H1 (cell line): ENCODE measurements around the gene WDCP. TPM values are rescaled to one million over a fixed set of nuclear protein-coding genes. Genes with fewer than 3 reads are reported as not detected.

Source experiments
- CTCF ChIA-PET: fragments of 300-600 bp; sonication (Branson Sonifier 250); formaldehyde crosslinking; loops from one replicate; lab custom pipeline; 2021; ENCODE audit not compliant: partially characterized antibody; lab: Charles Lee
- POLR2A ChIA-PET: fragments of 300-600 bp; sonication (Branson Sonifier 250); formaldehyde crosslinking; loops from one replicate; lab custom pipeline; 2021; ENCODE audit warnings: inconsistent platforms; ENCODE audit not compliant: partially characterized antibody; lab: Charles Lee
- DNase-seq, 2 experiments: peaks; one replicate each; pipeline versions ENCODE4 v3.0.0 to v3.0.0-alpha.2; 2010 to 2022; ENCODE audit warnings: low spot score in 2 of 2, low read depth in 1 of 2, mixed read lengths in 1 of 2
- FAIRE-seq: peaks from 2 replicates; lab custom pipeline; 2011; peaks lifted over from hg19 to GRCh38; lab: Jason Lieb, UNC
- H2AFZ ChIP-seq: 2 replicates; pipeline ENCODE4 v1.8.1; 2012; ENCODE audit warnings: low read length, inconsistent platforms
- H2AK5ac ChIP-seq: 2 replicates; pipeline ENCODE4 v1.6.1; 2013; ENCODE audit warnings: low read depth, low read length
- H2BK120ac ChIP-seq: replicated peaks from 2 replicates; pipeline ENCODE3; 2013; ENCODE audit warnings: low read depth, low read length, inconsistent platforms
- H2BK12ac ChIP-seq: 2 replicates; pipeline ENCODE4 v1.6.1; 2013; ENCODE audit warnings: low read depth, low read length
- H2BK15ac ChIP-seq: 2 replicates; pipeline ENCODE4 v1.6.1; 2013; ENCODE audit warnings: low read length
- H2BK20ac ChIP-seq: 2 replicates; pipeline ENCODE4 v1.6.1; 2013; ENCODE audit warnings: low read length
- H2BK5ac ChIP-seq: 2 replicates; pipeline ENCODE4 v1.6.1; 2013; ENCODE audit warnings: low read depth, low read length
- H3K14ac ChIP-seq: 2 replicates; pipeline ENCODE4 v1.6.1; 2013; ENCODE audit warnings: inconsistent platforms; ENCODE audit not compliant: insufficient read length
- H3K18ac ChIP-seq: 2 replicates; pipeline ENCODE4 v1.6.1; 2013; ENCODE audit warnings: low read length; ENCODE audit errors: extremely low read depth
- H3K23ac ChIP-seq: 2 replicates; pipeline ENCODE4 v1.6.1; 2013; ENCODE audit warnings: inconsistent platforms; ENCODE audit not compliant: insufficient read length
- H3K23me2 ChIP-seq: 2 replicates; pipeline ENCODE4 v1.6.1; 2013; ENCODE audit warnings: low read depth, low read length
- H3K27ac ChIP-seq: 2 replicates; pipeline ENCODE4 v1.6.1; 2011; ENCODE audit warnings: low read depth, low read length, inconsistent platforms
- H3K27me3 ChIP-seq, 4 experiments: replicated peaks in 1 of 4; 1 replicate in 1 of 4; 2 replicates in 3 of 4; pipeline versions ENCODE4 v1.6.1 to v1.8.1; 2011 to 2013; ENCODE audit warnings: low read length in 3 of 4, mild to moderate bottlenecking in 3 of 4, inconsistent platforms in 2 of 4, mixed read lengths in 2 of 4, moderate library complexity in 1 of 4; ENCODE audit not compliant: control insufficient read depth in 3 of 4, insufficient read depth in 3 of 4; ENCODE audit errors: extremely low read depth in 1 of 4
- H3K36me3 ChIP-seq, 4 experiments: 2 replicates each; pipeline versions ENCODE4 v1.6.1 to v1.8.1; 2011 to 2013; ENCODE audit warnings: mild to moderate bottlenecking in 4 of 4, low read length in 3 of 4, moderate library complexity in 2 of 4, control low read depth in 1 of 4, inconsistent platforms in 1 of 4; ENCODE audit not compliant: insufficient read depth in 4 of 4, control insufficient read depth in 2 of 4
- H3K4ac ChIP-seq: replicated peaks from 2 replicates; pipeline ENCODE3; 2013; ENCODE audit warnings: low read length, low read depth, mixed read lengths, inconsistent platforms; ENCODE audit not compliant: insufficient read length
- H3K4me1 ChIP-seq, 4 experiments: replicated peaks in 1 of 4; 1 replicate in 1 of 4; 2 replicates in 3 of 4; pipeline versions ENCODE4 v1.6.1 to v1.8.1; 2011 to 2013; ENCODE audit warnings: low read length in 3 of 4, inconsistent platforms in 2 of 4, mixed read lengths in 1 of 4; ENCODE audit not compliant: insufficient read depth in 4 of 4, control insufficient read depth in 3 of 4
- H3K4me2 ChIP-seq, 2 experiments: 2 replicates each; pipeline versions ENCODE4 v1.6.1 to v1.8.1; 2011 to 2013; ENCODE audit warnings: low read depth in 2 of 2, low read length in 2 of 2, control low read depth in 1 of 2, inconsistent platforms in 1 of 2, mild to moderate bottlenecking in 1 of 2; ENCODE audit not compliant: insufficient read depth in 1 of 2
- H3K4me3 ChIP-seq, 4 experiments: fragments of 200-600, 300-600 bp in 1 of 4; sonication (generic), shearing (Covaris generic), sonication (Bioruptor Twin) in 1 of 4; 2 replicates each; pipeline versions ENCODE4 v1.5.1 to v1.8.1; 2011 to 2016; ENCODE audit warnings: low read length in 4 of 4, low read depth in 3 of 4, control low read depth in 2 of 4, inconsistent platforms in 2 of 4, mild to moderate bottlenecking in 2 of 4, mixed read lengths in 1 of 4, moderate library complexity in 1 of 4; ENCODE audit not compliant: insufficient read depth in 2 of 4; ENCODE audit errors: extremely low read depth in 1 of 4
- H3K56ac ChIP-seq: replicated peaks from 2 replicates; pipeline ENCODE3; 2013; ENCODE audit warnings: low read depth, mild to moderate bottlenecking, mixed read lengths, low read length, inconsistent platforms; ENCODE audit not compliant: insufficient read length
- H3K79me1 ChIP-seq: 2 replicates; pipeline ENCODE4 v1.6.1; 2013; ENCODE audit warnings: low read depth, low read length, control low read depth
- H3K79me2 ChIP-seq, 2 experiments: 2 replicates each; pipeline versions ENCODE4 v1.6.1 to v1.8.1; 2012 to 2013; ENCODE audit warnings: low read length in 2 of 2, mild to moderate bottlenecking in 2 of 2, inconsistent platforms in 1 of 2; ENCODE audit not compliant: insufficient read depth in 2 of 2, control insufficient read depth in 1 of 2
- H3K9ac ChIP-seq, 4 experiments: replicated peaks in 1 of 4; 1 replicate in 1 of 4; 2 replicates in 3 of 4; pipeline versions ENCODE4 v1.6.1 to v1.8.1; 2011 to 2013; ENCODE audit warnings: low read depth in 3 of 4, low read length in 3 of 4, control low read depth in 2 of 4, mild to moderate bottlenecking in 2 of 4, moderate library complexity in 2 of 4, inconsistent platforms in 1 of 4; ENCODE audit errors: extremely low read depth in 1 of 4
- H3K9me3 ChIP-seq, 2 experiments: 2 replicates each; pipeline versions ENCODE4 v1.6.1 to v1.8.1; 2012 to 2013; ENCODE audit warnings: mild to moderate bottlenecking in 2 of 2, moderate library complexity in 2 of 2, control low read depth in 1 of 2, inconsistent platforms in 1 of 2, low read depth in 1 of 2, low read length in 1 of 2, mixed read lengths in 1 of 2; ENCODE audit not compliant: insufficient read depth in 2 of 2
- H4K20me1 ChIP-seq, 2 experiments: replicated peaks in 1 of 2; 2 replicates each; pipeline versions ENCODE3 to v1.8.1; 2011 to 2013; ENCODE audit warnings: inconsistent platforms in 2 of 2, low read length in 2 of 2, mild to moderate bottlenecking in 1 of 2; ENCODE audit not compliant: insufficient read depth in 2 of 2, control insufficient read depth in 1 of 2
- H4K5ac ChIP-seq: 2 replicates; pipeline ENCODE4 v1.6.1; 2013; ENCODE audit warnings: low read length, low read depth, mixed read lengths, inconsistent platforms; ENCODE audit not compliant: insufficient read length
- H4K8ac ChIP-seq: 2 replicates; pipeline ENCODE4 v1.8.0; 2013; ENCODE audit warnings: mild to moderate bottlenecking, moderate library complexity, low read length, inconsistent platforms; ENCODE audit not compliant: insufficient read depth; ENCODE audit errors: extremely low read depth
- H4K91ac ChIP-seq: replicated peaks from 2 replicates; pipeline ENCODE3; 2013; ENCODE audit warnings: low read length, mixed read lengths, inconsistent platforms; ENCODE audit not compliant: insufficient read length
- CBX5 ChIP-seq: fragments of 300-800, 300-1000 bp; sonication (generic); IDR thresholded peaks from 2 replicates; pipeline ENCODE4 v1.7.1; 2016; ENCODE audit warnings: antibody characterized with exemption, low read length, low read depth
- CHD2 ChIP-seq: IDR thresholded peaks from 2 replicates; pipeline ENCODE4 v1.6.1; 2012; ENCODE audit warnings: low read length, improper control_type of control experiment
- CTBP2 ChIP-seq: IDR thresholded peaks from 2 replicates; pipeline ENCODE4 v1.7.0; 2011; ENCODE audit warnings: borderline replicate concordance, mild to moderate bottlenecking, moderate library complexity, mixed read lengths, low read length; ENCODE audit not compliant: insufficient read depth, insufficient read length
- FOSL1 ChIP-seq: IDR thresholded peaks from 2 replicates; pipeline ENCODE4 v1.6.1; 2011; ENCODE audit warnings: mild to moderate bottlenecking, low read depth, low read length, moderate library complexity; ENCODE audit not compliant: insufficient read depth
- KDM1A ChIP-seq: fragments of 200-600, 300-600 bp; sonication (generic); IDR thresholded peaks from 2 replicates; pipeline ENCODE4 v1.7.1; 2016; ENCODE audit warnings: mild to moderate bottlenecking, low read length, borderline replicate concordance
- KDM5A ChIP-seq: fragments of 200-600 bp; IDR thresholded peaks from 2 replicates; pipeline ENCODE4 v1.7.1; 2012; ENCODE audit warnings: mild to moderate bottlenecking, low read length, inconsistent platforms, mixed read lengths
- MAX ChIP-seq: IDR thresholded peaks from 2 replicates; pipeline ENCODE4 v1.6.1; 2012; ENCODE audit warnings: inconsistent platforms
- POLR2A ChIP-seq, 2 experiments: IDR thresholded peaks; 1 replicate in 1 of 2; 2 replicates in 1 of 2; pipeline ENCODE4 v1.6.1; 2011; ENCODE audit warnings: low read depth in 2 of 2, low read length in 2 of 2, mild to moderate bottlenecking in 2 of 2; ENCODE audit errors: control extremely low read depth in 1 of 2
- SP1 ChIP-seq: IDR thresholded peaks from 2 replicates; pipeline ENCODE4 v1.6.1; 2011; ENCODE audit warnings: low read depth, low read length
- SP4 ChIP-seq: IDR thresholded peaks from 2 replicates; pipeline ENCODE4 v1.6.1; 2012; ENCODE audit warnings: low read length, inconsistent platforms
- TEAD4 ChIP-seq: IDR thresholded peaks from 2 replicates; pipeline ENCODE4 v1.6.1; 2012; ENCODE audit warnings: low read depth, low read length, inconsistent platforms, mixed read lengths
- WGBS, 2 experiments: shearing (Covaris generic) in 1 of 2; methylation state at CpG; one replicate each; pipeline versions ENCODE4 v1.1.6 to v1.1.7; 2013 to 2015; ENCODE audit warnings: low lambda C conversion rate in 2 of 2, mixed read lengths in 2 of 2, inconsistent platforms in 1 of 2, low coverage in 1 of 2, missing lambda C conversion rate in 1 of 2; ENCODE audit not compliant: insufficient replicate concordance in 2 of 2, insufficient coverage in 1 of 2, insufficient read length in 1 of 2; ENCODE audit errors: extremely low coverage in 1 of 2, missing lambda C conversion rate in 1 of 2; 5-methylcytosine and 5-hydroxymethylcytosine counted together
- polyA plus RNA-seq, 7 experiments: library from polyadenylated mRNA; depleted of rRNA in 3 of 7; stranded (reverse) in 5 of 7; unstranded in 2 of 7; fragments of >200 nt in 5 of 7; fragments of 200-250 nt in 2 of 7; gene quantifications; 1 replicate in 5 of 7; 2 replicates in 1 of 7; 4 replicates in 1 of 7; pipeline versions ENCODE4 v1.2.1 to v1.2.3, GENCODE V29; 2011 to 2013; ENCODE audit warnings: missing spikeins in 2 of 7, mixed read lengths in 2 of 7
- total RNA-seq: library from RNA; stranded (reverse); fragmentation: NEBNext Ultra II Directional; extraction: Animal tissue kit (Norgen Biotek cat#: 25700); gene quantifications from 2 replicates; pipeline ENCODE4 v1.2.1, GENCODE V29; 2021

WDCP gene
- total and polyA plus RNA-seq, 2 of the 8 experiments (the other 6 are each of a cell fraction or from before 2014, with no cell fraction given), result 19.2 to 40.1 TPM

- Histone ChIP-seq H4K5ac (peak within 1 kb of the TSS; percentile 15), H3K9me3 (no peaks in the 10 kb centered on the region), H2AFZ (peak within 1 kb of the TSS; percentile 94), H3K9ac (peak within 1 kb of the TSS in 3 of 4 experiments; percentile 51 to 61 (median 58); a peak in 4 of 7 replicates), H3K18ac (peak within 1 kb of the TSS; percentile 36), H3K4me1 (peaks cover 0 to 15% (median 11%) of the 10 kb centered on the region in 4 experiments; a peak in 6 of 7 replicates), H4K8ac (peak within 1 kb of the TSS; percentile 94), H2AK5ac (no peak within 1 kb of the TSS), H3K27ac (no peak within 1 kb of the TSS), H2BK12ac (peak within 1 kb of the TSS; percentile 75; the same call in 1 of the 2 replicates), H3K23ac (no peak within 1 kb of the TSS), H3K4me3 (peak within 1 kb of the TSS; percentile 30 to 64 (median 44)), H3K23me2 (peaks cover 4% of the 10 kb centered on the region; the same call in 1 of the 2 replicates), H3K4me2 (peak within 1 kb of the TSS; percentile 62 to 90), H2BK15ac (peak within 1 kb of the TSS; percentile 36; the same call in 1 of the 2 replicates), H3K79me1 (no peaks in the 10 kb centered on the region), H2BK20ac (no peak within 1 kb of the TSS), H3K56ac (no peak within 1 kb of the TSS), H2BK5ac (peak within 1 kb of the TSS; percentile 63; the same call in 1 of the 2 replicates), H3K27me3 (peaks cover 0 to 13% (median 6%) of the 10 kb centered on the region in 4 experiments; a peak in 3 of 7 replicates), H3K4ac (peak within 1 kb of the TSS; percentile 34), H3K36me3 (no peaks in the 10 kb centered on the region), H3K79me2 (no peaks in the 10 kb centered on the region), H2BK120ac (no peak within 1 kb of the TSS), H4K20me1 (no peaks in the 10 kb centered on the region), H3K14ac (no peak within 1 kb of the TSS), H4K91ac (peak within 1 kb of the TSS; percentile 89)
- WGBS, 2 experiments, result 14% methylated on average over 50 of the region's 75 CpGs; no CpG with 5 or more reads in 1 of the 2 experiments
- no peak for DNase-seq
- no peak for FAIRE-seq
- POLR2A ChIA-PET, result interaction anchor here (0.7 to 3.6 kb wide), 17 partner anchors 10 to 308 kb away, joined by 3 to 20 read pairs (median 4); partner anchors contain the start of genes ATAD2B, SF3B6, UBXN2A and WDCP
- CTCF ChIA-PET, result interaction anchor here (0.8 to 1.9 kb wide), 7 partner anchors 12 to 83 kb away, joined by 3 to 8 read pairs (median 4); partner anchors contain the start of gene ATAD2B
- TF ChIP-seq CBX5, result no peak
- TF ChIP-seq SP1, result no peak
- TF ChIP-seq KDM5A, result no peak
- TF ChIP-seq FOSL1, result no peak
- no peak; the same call in 1 of the 2 replicates for TF ChIP-seq KDM1A
- TF ChIP-seq CHD2, result no peak
- TF ChIP-seq TEAD4, result no peak
- TF ChIP-seq SP4, result no peak
- no peak for TF ChIP-seq MAX
- TF ChIP-seq CTBP2, result no peak
- no peak for TF ChIP-seq POLR2A (IDR thresholded peaks at IDR 0.05; ENCODE audit: control extremely low read depth in 1 of 2, low read depth in 2 of 2, low read length in 2 of 2)
These were observed 37.3 kb downstream of the WDCP start, which contains the start of gene MFSD2B for GRCh38 chr2:24009680-24010476. MFSD2B (plus strand) TSS chr2:24010085; CDS start chr2:24010097, 12 bp downstream.
